ENCODE data around the gene TCHP. TPM values are rescaled to one million over a fixed set of nuclear protein-coding genes. Genes with fewer than 3 reads are reported as not detected.

TCHP gene
- total RNA-seq, 1 donor from 2014 or later: 8.6 TPM

DNA sequence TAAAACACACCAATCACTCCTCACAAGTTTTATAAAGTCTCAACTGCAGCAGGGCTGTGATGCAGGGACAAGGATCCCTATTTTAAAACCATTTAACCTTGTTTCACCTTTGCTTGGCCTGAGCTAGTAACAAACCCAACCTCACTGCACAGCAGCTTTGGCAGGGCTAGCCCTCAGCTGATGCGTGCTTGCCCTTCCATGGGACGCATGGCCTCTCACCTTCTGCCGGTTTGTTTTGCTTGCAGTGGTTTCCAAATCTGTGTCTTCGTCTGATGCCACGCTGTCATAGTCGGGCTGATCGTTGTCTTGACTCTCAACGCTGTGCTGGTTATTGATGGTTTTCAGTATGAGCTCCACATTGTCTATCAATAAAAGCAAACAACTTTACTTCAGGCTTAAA is 52.8 kb downstream of the TCHP start:
- Mint-ChIP-seq H3K4me3 (ENCODE audit: unreplicated experiment) (no peak overlapping the region), H3K36me3 (ENCODE audit: low read depth, unreplicated experiment) (peaks cover 24% of the 10 kb centered on the region), H3K9me3 (ENCODE audit: unreplicated experiment) (no peaks in the 10 kb centered on the region), H3K27ac (ENCODE audit: unreplicated experiment) (no peak overlapping the region), H3K4me1 (ENCODE audit: low read depth, unreplicated experiment) (peaks cover 50% of the 10 kb centered on the region), H3K27me3 (ENCODE audit: low read depth, unreplicated experiment) (no peaks in the 10 kb centered on the region)
- Histone ChIP-seq H3K27ac (ENCODE audit: low read depth, low read length) (peak overlapping the region; percentile 95), H2AFZ (ENCODE audit: low read depth, low read length) (no peak overlapping the region), H3K4me2 (ENCODE audit: low read length) (peak overlapping the region; percentile 82), H3K4me3 (ENCODE audit: insufficient read depth, low read depth, low read length) (no peak overlapping the region), H3K4me1 (ENCODE audit: insufficient read depth, low read length) (peaks cover 50% of the 10 kb centered on the region), H3K36me3 (ENCODE audit: insufficient read depth, low read length) (peaks cover 20% of the 10 kb centered on the region), H3K27me3 (ENCODE audit: insufficient read depth, low read length) (no peaks in the 10 kb centered on the region), H4K20me1 (ENCODE audit: insufficient read depth, low read length) (no peaks in the 10 kb centered on the region), H3K79me2 (ENCODE audit: insufficient read depth, low read length) (no peaks in the 10 kb centered on the region), H3K9ac (ENCODE audit: low read length) (no peak overlapping the region), H3K9me3 (ENCODE audit: insufficient read depth, low read depth, low read length) (no peaks in the 10 kb centered on the region)
- TF ChIP-seq, protein P1, sequence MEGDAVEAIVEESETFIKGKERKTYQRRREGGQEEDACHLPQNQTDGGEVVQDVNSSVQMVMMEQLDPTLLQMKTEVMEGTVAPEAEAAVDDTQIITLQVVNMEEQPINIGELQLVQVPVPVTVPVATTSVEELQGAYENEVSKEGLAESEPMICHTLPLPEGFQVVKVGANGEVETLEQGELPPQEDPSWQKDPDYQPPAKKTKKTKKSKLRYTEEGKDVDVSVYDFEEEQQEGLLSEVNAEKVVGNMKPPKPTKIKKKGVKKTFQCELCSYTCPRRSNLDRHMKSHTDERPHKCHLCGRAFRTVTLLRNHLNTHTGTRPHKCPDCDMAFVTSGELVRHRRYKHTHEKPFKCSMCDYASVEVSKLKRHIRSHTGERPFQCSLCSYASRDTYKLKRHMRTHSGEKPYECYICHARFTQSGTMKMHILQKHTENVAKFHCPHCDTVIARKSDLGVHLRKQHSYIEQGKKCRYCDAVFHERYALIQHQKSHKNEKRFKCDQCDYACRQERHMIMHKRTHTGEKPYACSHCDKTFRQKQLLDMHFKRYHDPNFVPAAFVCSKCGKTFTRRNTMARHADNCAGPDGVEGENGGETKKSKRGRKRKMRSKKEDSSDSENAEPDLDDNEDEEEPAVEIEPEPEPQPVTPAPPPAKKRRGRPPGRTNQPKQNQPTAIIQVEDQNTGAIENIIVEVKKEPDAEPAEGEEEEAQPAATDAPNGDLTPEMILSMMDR (IDR thresholded peaks at IDR 0.05; ENCODE audit: insufficient read depth, low read depth, low read length): no peak
- TF ChIP-seq EZH2 (IDR thresholded peaks at IDR 0.05; ENCODE audit: insufficient read depth, low read length): no peak
- FAIRE-seq: no peak
- no peak for DNase-seq (ENCODE audit: low read depth)

DNA sequence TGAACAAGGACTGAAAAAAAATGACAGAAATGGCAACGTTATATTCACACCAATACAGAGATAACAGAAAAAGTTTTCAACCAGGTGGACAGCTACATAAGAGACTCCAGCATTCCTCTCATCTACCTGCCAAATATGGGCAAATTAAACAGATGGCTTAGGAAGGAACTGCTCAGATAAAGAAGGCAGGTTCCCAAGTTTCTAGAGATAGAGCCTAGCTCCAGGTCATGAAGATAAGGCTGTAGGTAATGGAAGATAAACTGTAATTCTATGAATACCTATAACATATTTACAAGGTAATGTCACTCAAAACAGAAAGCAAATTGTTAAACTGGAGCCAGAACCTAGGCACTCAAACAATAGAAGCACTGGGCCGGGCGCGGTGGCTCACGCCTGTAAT is 53.6 kb downstream of the TCHP start:
- Mint-ChIP-seq H3K9me3 (ENCODE audit: unreplicated experiment) (no peaks in the 10 kb centered on the region), H3K4me3 (ENCODE audit: unreplicated experiment) (no peak overlapping the region), H3K27me3 (ENCODE audit: low read depth, unreplicated experiment) (no peaks in the 10 kb centered on the region), H3K4me1 (ENCODE audit: low read depth, unreplicated experiment) (peaks cover 44% of the 10 kb centered on the region), H3K27ac (ENCODE audit: unreplicated experiment) (no peak overlapping the region), H3K36me3 (ENCODE audit: low read depth, unreplicated experiment) (peaks cover 27% of the 10 kb centered on the region)
- H3K9me3 ChIP-seq (ENCODE audit: insufficient read depth, low read depth, low read length): no peaks in the 10 kb centered on the region
- no peak overlapping the region for H2AFZ ChIP-seq (ENCODE audit: low read depth, low read length)
- H4K20me1 ChIP-seq (ENCODE audit: insufficient read depth, low read length): no peaks in the 10 kb centered on the region
- no peak overlapping the region for H3K4me3 ChIP-seq (ENCODE audit: insufficient read depth, low read depth, low read length)
- no peak overlapping the region for H3K4me2 ChIP-seq (ENCODE audit: low read length)
- H3K4me1 ChIP-seq (ENCODE audit: insufficient read depth, low read length): peaks cover 42% of the 10 kb centered on the region
- TF ChIP-seq, protein P1 (IDR thresholded peaks at IDR 0.05; ENCODE audit: insufficient read depth, low read depth, low read length): no peak
- TF ChIP-seq EZH2 (IDR thresholded peaks at IDR 0.05; ENCODE audit: insufficient read depth, low read length): no peak
- peaks cover 17% of the 10 kb centered on the region for H3K36me3 ChIP-seq (ENCODE audit: insufficient read depth, low read length)
- H3K9ac ChIP-seq (ENCODE audit: low read length): no peak overlapping the region
- no peak overlapping the region for H3K27ac ChIP-seq (ENCODE audit: low read depth, low read length)
- FAIRE-seq: peak; percentile 41
- no peaks in the 10 kb centered on the region for H3K79me2 ChIP-seq (ENCODE audit: insufficient read depth, low read length)
- no peaks in the 10 kb centered on the region for H3K27me3 ChIP-seq (ENCODE audit: insufficient read depth, low read length)
- DNase-seq (ENCODE audit: low read depth): no peak

DNA sequence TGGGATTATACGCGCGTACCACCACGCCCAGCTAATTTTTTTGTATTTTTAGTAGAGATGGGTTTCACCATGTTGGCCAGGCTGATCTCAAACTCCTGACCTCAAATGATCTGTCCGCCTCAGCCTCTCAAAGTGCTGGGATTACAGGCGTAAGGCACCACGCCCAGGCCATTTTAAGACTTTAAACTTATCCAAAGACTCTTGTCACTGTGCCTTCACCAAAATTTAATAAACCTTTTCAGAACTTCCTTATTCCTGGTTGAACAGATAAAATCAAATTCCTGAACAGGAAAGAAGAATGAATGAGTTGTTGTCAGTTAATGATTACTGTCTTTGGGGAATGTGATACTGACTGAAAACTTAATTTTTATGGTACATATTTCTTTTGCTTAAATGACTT is 58.3 kb downstream of the TCHP start:
- H4K20me1 ChIP-seq (ENCODE audit: insufficient read depth, low read length): no peaks in the 10 kb centered on the region
- Mint-ChIP-seq H3K27me3 (ENCODE audit: low read depth, unreplicated experiment) (no peaks in the 10 kb centered on the region), H3K36me3 (ENCODE audit: low read depth, unreplicated experiment) (peaks cover 27% of the 10 kb centered on the region), H3K9me3 (ENCODE audit: unreplicated experiment) (no peaks in the 10 kb centered on the region), H3K27ac (ENCODE audit: unreplicated experiment) (no peak overlapping the region), H3K4me1 (ENCODE audit: low read depth, unreplicated experiment) (no peaks in the 10 kb centered on the region), H3K4me3 (ENCODE audit: unreplicated experiment) (no peak overlapping the region)
- TF ChIP-seq, protein P1 (IDR thresholded peaks at IDR 0.05; ENCODE audit: insufficient read depth, low read depth, low read length): no peak
- TF ChIP-seq EZH2 (IDR thresholded peaks at IDR 0.05; ENCODE audit: insufficient read depth, low read length): no peak
- H3K4me1 ChIP-seq (ENCODE audit: insufficient read depth, low read length): peaks cover 7% of the 10 kb centered on the region
- H3K27ac ChIP-seq (ENCODE audit: low read depth, low read length): no peak overlapping the region
- no peak for FAIRE-seq
- H3K9ac ChIP-seq (ENCODE audit: low read length): no peak overlapping the region
- H3K9me3 ChIP-seq (ENCODE audit: insufficient read depth, low read depth, low read length): no peaks in the 10 kb centered on the region
- no peaks in the 10 kb centered on the region for H3K79me2 ChIP-seq (ENCODE audit: insufficient read depth, low read length)
- no peak overlapping the region for H2AFZ ChIP-seq (ENCODE audit: low read depth, low read length)
- H3K4me3 ChIP-seq (ENCODE audit: insufficient read depth, low read depth, low read length): no peak overlapping the region
- H3K27me3 ChIP-seq (ENCODE audit: insufficient read depth, low read length): no peaks in the 10 kb centered on the region
- H3K36me3 ChIP-seq (ENCODE audit: insufficient read depth, low read length): peaks cover 15% of the 10 kb centered on the region
- no peak for DNase-seq (ENCODE audit: low read depth)
- no peak overlapping the region for H3K4me2 ChIP-seq (ENCODE audit: low read length)

Measured in astrocyte (in vitro differentiated cells and primary cell).